ENCODE results near the gene STX7.

GRCh38 chr6:132537145-132537544, 24.2 kb upstream of the STX7 start:
- TF ChIP-seq POLR2A (IDR thresholded peaks at IDR 0.05) (no peak), CTCF (IDR thresholded peaks at IDR 0.05) (no peak), POLR2AphosphoS5 (IDR thresholded peaks at IDR 0.05) (no peak)

Measured in breast epithelium (tissue), 3 donors.